Epithelial cell of prostate (primary cell): ENCODE measurements around the gene MAPK4.
"Not testable (repeated sequence)": the region's sequence is repeated elsewhere in the genome, so short reads cannot be mapped to it uniquely, and the experiment has no call there.

Experiments used
- DNase-seq: peaks from one replicate; pipeline ENCODE4 v3.0.0-alpha.2; 2011; ENCODE audit warnings: low read depth, low spot score
- H3K27ac ChIP-seq: fragments of 450-650 bp; 2 replicates; pipeline ENCODE4 v1.5.1; 2017; ENCODE audit warnings: mild to moderate bottlenecking

MAPK4 gene

DNA sequence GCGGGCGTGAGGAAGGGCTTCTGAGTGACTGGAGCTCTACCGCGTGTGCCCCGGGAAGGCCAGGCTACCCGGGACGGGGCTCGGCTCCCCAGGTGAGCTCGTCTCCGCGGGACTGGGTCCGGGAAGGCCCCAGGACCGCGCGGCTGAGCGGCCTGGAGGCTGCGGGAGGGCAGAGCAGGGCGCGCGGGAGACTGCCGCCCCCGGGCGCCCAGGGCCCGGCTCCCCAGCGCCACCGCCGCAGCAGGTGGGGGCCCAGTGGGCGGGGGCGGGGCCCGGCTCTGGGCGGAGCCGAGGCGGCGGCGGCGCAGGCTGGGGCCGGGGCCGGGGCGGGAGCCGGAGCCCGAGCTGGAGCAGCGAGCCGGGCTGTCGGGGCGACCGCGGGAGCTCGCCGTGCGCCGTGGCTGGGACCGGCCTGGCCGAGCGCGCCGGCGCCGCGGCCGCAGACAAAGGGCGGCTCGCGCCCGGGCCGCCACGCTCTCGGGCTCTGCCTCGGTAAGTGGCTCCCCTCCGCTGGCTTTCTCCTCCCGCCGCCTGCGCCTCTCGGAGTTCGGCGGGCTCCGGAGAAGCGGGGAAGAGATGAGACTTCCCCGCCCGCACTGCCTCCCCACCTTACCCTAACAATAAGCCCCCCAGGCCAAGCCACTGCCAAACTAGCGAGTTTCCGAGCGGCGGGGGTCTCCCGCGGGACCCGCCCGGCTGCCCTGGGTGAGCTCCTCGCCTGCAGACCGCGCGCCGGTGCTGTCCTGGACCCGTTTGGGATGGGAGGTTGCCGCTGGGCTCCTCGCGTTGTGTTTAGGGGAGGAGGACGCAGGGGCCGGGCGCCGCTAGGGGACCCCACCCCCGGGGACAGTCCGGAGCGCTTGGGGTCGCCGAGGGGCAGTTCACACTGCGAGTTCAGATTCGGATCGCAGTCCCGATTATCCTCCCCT lies at the start of gene MAPK4:
MAPK4 (plus strand) TSS at position 336 of the 929 bp plus-strand sequence. CDS start 103,872 bp downstream, outside the sequence.
- no peak within 1 kb of the TSS for H3K27ac ChIP-seq
- DNase-seq, result no peak

DNA sequence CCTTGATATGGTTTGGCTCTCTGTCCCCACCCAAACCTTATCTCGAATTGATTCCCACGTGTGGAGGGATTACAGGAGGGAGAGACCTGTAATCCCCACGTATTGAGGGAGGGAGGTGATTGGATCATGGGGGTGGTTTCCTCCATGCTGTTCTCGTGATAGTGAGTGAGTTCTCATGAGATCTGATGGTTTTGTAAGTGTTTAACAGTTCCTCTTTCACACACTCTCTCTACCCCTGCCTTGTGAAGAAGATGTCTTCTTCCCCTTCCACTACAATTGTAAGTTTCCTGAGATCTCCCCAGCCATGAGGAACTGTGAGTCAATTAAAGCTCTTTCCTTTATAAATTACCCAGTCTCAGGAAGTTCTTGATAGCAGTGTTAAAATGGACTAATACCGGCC lies 42.6 kb upstream of the MAPK4 start:
- DNase-seq, H3K27ac ChIP-seq: not testable (repeated sequence)

DNA sequence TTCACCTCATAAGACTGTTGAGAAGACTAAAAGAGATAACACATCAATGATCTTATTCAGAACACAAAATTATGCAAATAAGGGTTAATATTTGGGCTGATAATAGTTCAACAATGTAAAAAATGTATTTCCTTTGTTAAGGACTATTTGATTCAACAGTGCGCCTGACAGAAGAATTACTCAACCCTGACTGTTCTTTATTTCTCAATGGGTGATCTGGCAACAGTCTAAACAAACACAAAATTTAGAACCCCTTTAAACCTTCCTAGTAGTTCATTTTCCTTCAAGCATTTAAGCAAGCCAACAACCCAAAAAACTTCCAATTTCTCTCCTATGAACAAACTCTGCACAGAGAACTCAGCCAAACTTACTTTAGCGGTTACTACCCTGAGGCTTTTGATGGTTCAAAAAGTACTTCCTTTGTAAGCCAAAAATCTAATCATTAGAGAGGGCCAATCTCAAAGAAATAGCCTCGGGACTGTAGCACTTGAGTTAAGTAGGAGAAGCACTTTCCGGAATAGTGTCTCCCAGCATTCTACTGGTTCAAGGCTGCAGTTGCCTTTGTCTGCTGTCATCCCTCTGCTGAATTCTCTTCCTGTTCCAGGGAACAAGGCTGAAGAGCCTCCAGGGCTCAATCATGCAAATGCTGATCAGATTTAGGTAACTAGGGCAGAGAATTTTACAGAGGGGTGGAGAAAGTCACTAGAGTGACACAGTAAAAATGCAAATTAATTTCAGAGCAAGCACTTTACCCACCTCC lies 40.9 kb upstream of the MAPK4 start:
- DNase-seq, result peak; percentile 5
- peak overlapping the region; percentile 25 for H3K27ac ChIP-seq

DNA sequence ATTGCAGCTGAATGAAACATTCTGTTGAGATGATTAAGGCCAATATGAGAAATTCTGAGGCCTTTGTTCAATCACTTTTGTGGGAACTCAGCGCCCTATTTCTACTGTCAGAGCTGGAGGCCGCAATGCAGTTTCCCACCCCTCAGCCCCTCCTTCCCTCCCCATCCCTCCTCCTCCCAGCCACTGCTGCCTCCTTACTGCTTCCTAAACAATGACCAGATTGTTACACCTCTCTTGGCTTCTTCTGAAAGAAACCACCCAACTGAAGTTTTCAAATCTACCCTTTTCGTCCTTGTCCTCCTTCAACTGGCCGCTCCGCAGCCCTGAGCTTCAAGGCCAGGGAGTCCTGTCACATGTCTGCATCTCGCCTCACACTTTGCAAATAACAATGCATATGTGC lies 36.7 kb upstream of the MAPK4 start:
- no peak overlapping the region for H3K27ac ChIP-seq

DNA sequence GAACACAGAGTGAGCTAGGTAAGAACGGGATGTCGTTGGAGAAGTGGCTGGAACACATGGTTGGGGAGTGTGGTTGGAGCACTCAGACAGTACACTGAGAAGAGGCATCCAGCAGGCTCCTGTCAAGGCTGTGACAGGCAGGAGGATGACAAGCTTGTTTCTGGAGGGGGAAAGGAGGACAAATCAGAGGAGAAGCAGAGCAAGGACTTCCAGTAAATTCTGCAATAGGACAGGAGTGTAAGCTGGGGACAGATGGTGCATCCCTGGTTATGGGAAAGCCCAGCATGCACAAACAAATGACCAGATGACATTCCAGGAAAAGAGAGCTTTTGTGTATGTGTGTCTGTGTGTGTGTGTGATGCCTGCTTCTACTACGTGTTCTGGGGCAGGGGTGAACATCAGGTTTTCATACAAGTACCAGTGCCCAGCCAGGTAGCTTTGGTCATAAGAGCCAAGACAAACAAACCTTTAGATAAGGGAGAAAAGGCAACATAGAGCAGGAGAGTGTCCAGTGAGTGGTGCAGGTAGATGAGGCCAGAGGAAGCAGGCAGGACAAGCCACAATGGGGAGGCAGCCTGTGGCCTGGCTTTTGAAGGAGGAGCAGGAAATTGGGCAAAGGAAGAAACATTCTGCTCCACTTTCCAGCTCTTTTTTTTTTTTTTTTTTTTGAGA lies 32.1 kb upstream of the MAPK4 start:
- DNase-seq, result no peak
- H3K27ac ChIP-seq, result no peak overlapping the region

More for the DNA sequence above, 36.7 kb upstream of the MAPK4 start:
- DNase-seq, result no peak

DNA sequence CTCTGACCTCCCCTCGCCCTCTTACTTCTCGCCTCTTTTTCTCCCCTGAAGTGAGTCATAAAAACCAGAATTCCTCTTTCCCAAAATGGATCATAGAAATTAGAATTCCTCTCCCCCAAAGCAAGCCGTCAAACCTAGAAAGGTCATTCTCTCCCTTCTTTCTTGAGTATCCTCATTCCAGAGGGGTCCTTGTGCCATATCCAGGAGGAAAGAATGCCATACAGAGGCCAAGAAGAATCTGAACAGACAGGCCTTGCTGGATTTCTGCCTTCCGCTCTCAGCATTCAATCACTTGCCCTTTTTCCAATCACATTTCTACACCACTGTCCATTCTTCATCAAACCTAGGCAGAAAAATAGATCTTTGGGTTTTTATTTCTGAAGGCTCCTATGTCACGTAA lies 31.1 kb upstream of the MAPK4 start:
- no peak for DNase-seq
- H3K27ac ChIP-seq, result no peak overlapping the region

DNA sequence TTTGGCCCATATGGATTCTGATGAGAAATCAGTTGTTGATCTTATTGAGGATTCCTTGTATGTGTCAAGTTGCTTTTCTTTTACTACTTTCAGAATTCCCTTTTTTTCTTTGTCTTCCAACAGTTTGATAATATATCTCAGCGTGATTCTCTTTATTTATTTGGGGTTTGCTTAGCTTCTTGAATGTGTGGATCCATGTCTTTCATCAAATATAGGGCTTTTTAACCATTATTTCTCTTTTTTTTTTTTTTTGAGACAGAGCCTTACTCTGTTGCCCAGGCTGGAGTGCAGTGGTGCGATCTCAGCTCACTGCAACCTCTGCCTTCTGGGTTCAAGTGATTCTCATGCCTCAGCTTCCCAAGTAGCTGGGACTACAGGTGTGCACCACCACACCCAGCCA lies 26.1 kb upstream of the MAPK4 start:
- DNase-seq, H3K27ac ChIP-seq: not testable (repeated sequence)

DNA sequence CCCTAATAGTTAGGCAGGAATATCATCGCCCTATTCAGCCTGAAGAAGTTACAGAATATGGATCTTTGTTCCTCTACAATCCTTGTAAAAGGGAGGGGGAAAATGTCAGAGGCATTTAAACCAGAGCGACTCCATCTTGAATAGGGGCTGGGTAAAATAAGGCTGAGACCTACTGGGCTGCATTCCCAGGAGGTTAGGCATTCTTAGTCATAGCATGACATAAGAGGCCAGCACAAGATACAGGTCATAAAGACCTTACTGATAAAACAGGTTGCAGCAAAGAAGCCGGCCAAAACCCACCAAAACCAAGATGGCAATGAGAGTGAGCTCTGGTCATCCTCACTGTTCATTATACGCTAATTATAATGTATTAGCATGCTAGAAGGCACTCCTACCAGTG lies 15.4 kb upstream of the MAPK4 start:
- H3K27ac ChIP-seq, DNase-seq: not testable (repeated sequence)

DNA sequence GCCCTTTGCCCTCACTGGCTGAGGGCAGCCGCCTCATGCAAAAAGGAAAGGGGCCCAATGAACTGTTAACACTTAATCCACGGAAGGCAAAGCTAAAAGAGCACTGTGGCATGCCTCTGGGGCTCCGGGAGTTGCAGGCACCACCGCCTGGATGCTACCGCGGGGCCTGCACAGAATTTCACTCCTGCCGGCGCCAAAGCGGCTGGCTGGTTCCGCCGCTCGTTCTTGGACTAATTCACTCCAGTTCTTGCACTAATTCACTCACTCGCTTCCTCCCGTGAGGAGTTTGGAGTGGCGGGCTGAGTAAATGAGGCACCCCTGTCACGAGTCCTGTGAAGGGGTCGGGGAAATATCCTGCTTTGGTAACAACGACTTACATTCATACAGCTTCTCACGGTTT lies 14.0 kb upstream of the MAPK4 start:
- H3K27ac ChIP-seq, result no peak overlapping the region
- no peak for DNase-seq

DNA sequence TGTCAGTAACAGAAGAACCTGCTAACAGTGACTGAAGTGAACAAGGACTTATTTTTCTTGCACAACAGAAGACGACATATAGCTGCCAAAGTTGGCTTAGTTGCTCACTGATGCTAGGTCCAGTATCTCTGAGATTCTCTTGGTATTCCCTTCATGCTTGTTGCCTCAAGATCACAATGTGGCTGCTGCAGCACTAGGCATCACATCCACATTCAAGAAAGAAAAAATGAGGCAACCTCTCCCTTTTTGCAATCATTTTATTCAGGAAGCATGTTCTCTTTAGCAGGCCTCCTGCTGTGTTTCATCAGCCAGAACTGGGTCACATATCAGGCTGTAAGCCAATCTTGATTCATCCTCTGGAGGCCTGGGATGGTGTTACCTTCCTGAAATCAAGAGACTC lies 11.7 kb upstream of the MAPK4 start:
- no peak for DNase-seq
- no peak overlapping the region for H3K27ac ChIP-seq

DNA sequence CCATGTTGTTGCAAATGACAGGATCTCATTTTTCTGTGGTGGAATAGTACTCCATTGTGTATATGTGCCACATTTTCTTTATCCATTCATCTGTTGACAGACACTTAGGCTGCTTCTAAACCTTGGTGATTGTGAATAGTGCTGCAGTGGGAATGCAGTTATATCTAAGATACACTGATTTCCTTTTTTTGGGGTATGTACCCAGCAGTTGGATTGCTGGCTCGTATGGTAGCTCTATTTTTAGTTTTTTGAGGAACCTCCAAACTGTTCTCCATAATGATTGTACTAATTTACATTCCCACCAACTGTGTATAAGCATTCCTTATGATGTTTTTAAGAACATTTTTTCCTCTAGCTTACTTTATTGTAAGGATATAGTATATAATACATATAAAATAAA lies 8.2 kb upstream of the MAPK4 start:
- not testable (repeated sequence) for H3K27ac ChIP-seq, DNase-seq

DNA sequence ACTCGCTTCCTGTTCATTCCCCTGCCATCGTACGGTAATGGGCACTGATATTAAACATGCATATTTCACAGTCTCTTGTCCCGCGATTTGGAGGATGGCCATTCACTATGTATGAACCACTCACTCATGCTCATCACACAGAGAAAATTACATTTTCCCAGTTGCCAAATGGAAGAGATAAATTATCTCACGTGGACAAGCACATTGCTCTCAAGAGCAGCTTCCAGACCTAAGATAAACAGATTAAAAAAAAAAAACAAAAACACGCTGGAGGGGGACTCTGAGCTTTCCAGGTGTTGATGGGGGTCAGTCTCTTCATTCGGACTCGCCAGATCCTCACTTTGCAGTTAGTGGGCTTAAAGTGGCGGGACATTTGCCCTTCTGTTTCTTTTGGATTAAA lies 1.7 kb upstream of the MAPK4 start:
- no peak overlapping the region for H3K27ac ChIP-seq
- no peak for DNase-seq

DNA sequence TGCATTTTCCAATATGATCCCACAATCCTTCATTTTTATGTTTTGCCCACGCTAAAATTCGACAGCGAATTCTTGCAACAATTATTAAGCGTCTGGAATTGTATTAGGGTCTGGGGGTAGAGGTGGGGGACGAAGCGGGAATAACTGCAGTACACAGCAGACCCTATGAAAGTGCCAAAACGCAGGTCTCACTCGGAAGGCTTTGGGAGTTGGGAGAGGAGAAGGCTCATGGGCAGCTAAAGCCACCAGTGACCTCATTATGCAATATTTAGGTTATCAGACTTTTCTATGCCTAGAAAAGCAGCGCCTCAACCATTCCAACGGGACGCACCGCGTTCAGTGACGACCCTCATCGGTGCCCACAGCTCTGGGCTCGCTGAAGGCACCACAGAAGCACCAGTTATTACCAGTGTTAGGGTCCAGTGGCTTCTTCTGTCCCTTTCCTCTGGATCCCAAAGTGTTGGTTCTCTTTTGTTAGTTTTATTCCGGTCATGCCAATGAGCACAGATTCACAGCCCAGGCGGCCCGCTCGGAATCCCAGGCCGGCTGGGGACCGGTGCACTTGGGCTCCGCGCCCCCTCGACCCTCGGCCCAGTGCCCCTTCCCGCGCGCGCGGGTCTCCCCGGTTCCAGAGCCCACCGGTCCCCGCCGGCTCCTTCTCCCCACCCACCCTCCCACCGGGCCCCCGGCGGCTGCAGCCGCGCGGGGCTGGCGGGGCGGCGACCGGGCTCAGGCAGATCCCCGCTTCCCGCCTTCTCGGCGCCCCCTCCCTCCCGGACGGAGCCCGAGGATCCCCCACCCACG lies 737 bp upstream of the MAPK4 start:
- H3K27ac ChIP-seq, result no peak overlapping the region
- no peak for DNase-seq

DNA sequence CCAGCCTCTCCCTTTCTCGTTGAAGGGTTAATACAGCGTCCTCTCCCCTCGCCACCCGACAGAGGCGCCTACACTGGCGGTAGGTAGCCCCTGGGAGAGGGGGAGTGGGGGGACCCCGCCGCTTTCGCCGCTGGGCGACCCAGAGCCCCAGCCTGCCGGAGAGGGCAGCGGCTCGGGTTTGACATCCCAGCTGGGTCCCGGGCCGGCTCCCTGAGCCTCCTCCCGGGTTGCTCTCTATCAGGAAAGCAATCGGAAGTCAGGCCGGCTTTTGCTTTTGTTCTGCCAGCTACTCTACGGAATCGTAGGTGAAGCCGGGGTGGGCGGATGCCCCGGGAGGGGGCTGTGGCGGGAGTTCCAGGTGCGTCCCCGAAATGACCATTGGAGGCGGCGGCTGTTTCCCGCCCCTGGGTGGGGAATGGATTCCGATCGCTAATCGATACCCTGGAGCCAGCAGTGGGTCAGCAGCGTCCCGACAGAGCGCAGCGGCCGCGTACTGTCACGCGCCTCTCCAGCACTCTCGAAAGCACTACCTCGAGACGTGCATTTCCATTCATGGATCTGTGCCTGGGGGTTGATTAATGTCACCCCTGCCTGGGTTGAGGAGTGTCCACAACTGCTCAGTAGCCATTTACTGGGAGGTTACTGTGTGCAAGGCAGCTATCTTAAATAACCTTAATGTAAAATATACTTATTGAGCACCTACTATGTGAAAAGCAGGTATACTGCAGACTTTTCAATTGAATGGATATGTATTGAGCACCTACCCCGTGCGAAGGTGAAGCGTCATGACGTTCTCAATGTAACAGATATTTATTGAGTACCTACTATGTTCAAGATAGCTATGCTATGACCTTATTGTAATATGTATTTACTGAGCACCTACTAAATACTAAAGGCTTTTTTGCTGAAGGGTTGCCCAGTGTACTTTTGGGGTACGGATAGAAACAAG lies 1.1 kb downstream of the MAPK4 start:
- no peak for DNase-seq
- no peak overlapping the region for H3K27ac ChIP-seq

DNA sequence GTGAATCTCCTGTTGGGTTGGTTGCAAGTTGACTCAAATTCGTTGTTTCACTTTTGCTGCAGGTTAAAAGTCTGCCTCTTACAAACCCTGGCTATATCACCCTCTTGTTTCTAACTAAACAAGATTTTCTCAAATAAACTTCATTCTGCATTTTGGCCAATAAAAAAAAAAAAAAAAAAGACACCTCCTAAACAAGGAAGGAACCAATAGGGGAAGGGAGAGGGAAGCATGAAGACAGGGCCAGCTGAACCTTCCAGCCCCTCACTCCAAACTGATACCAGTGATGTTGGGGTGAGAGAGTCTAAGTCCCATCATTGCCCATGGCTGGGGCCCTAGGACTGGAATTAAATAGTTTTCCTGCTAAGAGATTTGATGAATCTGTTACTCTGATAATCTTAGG lies 2.4 kb downstream of the MAPK4 start:
- not testable (repeated sequence) for H3K27ac ChIP-seq, DNase-seq

DNA sequence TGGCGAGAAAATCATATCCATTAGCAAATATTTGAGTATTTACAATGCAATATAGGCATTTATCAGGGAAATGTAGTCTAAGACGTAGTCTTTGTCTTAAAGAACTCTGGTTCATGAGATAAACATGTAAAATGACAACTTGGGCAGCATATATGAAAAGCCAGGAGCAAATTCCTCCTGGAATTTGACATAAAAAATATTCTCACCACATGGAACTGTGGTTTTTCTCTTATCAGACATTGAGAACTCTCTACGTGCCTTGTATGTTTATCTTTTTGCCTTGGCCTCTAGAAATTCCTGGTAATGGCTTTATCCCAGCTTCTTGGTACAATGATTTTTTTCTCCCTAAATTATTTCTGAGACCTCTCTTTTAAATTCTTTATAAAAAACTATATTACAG lies 2.8 kb downstream of the MAPK4 start:
- DNase-seq, result no peak
- H3K27ac ChIP-seq, result no peak overlapping the region

DNA sequence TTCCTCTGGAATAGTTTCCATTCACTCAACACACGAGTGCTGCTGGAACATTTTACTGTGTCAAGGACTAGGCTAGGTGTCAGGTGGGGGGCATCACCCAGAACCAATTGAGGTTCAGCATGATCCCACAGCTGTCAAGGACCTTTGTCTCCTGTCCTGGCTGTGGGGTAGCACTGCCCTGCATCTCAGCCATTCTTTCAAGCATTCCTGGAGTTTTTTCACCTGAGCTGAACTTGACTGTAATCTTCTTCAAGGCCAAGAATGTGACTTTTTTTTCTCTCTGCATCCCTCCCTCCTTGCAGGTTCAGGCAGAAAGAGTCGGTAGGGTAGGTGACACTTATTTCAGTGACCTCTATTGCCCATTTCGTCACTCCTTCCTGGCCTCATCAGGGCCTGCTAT lies 3.5 kb downstream of the MAPK4 start:
- no peak overlapping the region for H3K27ac ChIP-seq
- DNase-seq, result no peak

DNA sequence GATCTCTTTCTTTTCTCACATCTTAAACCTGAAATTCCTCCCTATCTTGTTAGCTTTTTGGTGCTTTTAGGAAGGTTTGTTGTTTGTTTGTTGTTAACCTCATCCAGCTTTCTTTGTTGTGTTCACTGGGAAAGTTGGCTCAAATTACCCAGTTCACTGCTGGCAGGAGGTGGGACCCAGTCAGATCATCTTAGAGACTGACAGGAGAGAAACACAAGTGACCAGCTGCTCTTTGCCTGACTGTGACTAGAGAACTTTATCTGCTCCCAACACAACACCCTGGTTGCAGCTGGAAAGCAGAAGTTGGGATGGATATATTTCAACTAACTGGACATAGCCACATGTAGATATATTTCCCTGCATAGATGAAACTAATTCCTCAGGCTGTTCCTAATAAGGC lies 10.0 kb downstream of the MAPK4 start:
- no peak overlapping the region for H3K27ac ChIP-seq
- DNase-seq, result no peak

DNA sequence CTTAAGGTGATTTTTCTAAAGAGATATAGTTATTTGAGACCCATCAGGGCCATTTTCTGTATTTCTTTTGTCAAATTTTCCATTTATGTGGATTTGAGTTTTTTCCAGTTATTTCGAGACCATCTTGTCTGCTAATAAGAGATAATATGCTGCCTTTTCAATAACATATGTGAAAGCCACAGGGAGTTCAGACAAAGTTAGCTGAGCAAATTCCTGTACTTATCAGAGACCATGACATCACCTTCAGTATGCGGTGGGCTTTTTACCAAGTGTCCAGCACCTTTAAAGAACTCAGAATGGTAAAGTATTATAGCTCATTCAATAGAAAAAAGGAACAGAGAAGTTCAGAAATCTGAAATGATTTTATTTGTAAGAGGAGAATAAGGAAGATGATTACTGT lies 11.7 kb downstream of the MAPK4 start:
- DNase-seq, result no peak
- no peak overlapping the region for H3K27ac ChIP-seq
